HK-2 (cell line): ENCODE data around the gene TYW1B.
"Not testable (repeated sequence)": the region's sequence is repeated elsewhere in the genome, so short reads cannot be mapped to it uniquely, and the experiment has no call there.

ENCODE experiments used
- DNase-seq: peaks from one replicate; pipeline ENCODE4 v3.0.0-alpha.2; 2018; ENCODE audit not compliant: unreplicated experiment

The TYW1B gene

GRCh38 chr7:72753229-72753628 is 74.8 kb downstream of the TYW1B start:
- DNase-seq: not testable (repeated sequence)

GRCh38 chr7:72751978-72752377 is 76.0 kb downstream of the TYW1B start:
- DNase-seq: no peak

DNA sequence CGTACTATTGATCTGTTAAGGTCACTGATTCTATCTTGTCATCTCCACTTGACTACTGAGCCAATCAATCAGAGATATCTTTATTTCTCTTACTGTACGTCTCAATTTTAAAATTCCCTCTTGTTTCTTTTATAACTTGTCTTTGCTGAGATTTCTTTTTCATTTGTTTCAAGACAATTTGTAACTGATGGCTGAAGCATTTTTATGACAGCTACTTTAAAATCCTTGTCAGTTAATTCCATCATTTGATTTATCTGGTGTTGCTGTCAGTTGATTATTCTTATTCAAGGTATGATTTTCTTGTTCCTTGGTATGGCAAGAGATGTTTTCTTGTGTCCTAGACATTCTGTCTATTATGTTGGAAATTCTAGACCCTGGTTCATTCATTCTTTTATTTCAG is 76.6 kb downstream of the TYW1B start:
- no peak for DNase-seq

DNA sequence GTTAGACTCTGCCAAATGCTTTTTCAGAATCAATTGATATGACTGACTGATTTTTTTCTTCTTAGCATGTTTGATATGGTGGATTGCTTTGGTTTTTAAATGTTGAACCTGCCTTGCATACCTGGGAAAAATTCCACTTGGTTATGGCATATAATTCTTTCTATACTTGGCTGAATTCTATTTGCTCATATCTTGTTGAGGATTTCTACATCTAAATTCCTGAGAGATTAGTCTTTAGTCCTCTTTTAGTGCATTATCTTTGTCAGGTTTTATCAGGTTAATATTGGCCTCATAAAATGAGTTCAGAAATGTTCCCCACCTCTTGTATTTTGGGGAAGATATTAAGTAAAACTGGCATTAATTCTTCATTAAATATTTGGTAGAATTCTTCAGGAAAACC is 79.4 kb downstream of the TYW1B start:
- not testable (repeated sequence) for DNase-seq

DNA sequence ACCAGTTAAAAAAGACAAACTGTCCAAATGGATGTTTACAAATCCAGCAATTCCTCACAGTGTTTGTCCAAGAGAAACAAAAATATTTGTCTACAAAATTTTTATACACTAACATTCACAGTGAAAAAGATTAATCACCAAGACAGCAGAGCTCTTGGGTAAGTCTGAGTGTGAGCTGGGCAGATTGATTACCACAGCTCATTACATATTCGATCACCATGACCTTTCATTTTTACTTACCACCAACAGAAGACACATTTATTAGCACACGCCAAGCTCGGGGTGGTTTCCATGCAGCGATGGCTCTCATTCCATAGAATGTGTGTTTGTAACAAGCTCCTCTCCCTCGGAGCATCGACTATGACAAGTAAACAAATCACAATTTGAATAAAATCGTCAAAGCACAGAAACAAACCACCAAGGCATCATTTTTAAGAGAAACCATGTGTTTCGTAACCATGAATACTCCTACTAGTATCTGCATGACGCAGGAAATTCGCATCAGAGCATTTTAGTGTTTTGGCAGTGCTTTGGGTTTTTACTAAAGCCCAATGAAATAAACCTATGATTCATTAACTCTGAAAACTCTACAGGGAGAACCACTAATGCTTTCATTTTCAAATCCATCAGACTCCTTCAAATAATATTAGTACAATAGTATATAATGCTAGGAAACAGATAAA is 83.6 kb downstream of the TYW1B start:
- DNase-seq: not testable (repeated sequence)

- DNase-seq: not testable (repeated sequence)
These were observed 84.2 kb downstream of the TYW1B start for GRCh38 chr7:72743801-72744200.

DNA sequence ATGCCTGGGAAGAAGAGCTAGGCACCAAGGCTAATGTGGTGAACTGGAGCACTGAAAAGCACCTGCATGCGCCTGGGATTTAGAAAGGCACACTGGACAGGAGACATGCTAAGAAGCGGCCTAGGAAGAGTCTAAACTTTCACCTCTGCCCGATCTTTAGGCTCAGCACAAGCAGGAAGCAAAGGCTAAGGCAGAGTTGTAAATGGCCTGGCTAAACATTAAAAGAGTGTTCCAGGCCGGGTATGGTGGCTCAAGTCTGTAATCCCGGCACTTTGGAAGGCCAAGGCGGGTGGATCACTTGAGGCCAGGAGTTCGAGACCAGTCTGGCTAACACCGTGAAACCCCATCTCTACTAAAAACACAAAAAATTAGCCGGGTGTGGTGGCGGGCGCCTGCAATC is 88.3 kb downstream of the TYW1B start:
- not testable (repeated sequence) for DNase-seq

GRCh38 chr7:72735855-72736254 is 92.1 kb downstream of the TYW1B start:
- not testable (repeated sequence) for DNase-seq

DNA sequence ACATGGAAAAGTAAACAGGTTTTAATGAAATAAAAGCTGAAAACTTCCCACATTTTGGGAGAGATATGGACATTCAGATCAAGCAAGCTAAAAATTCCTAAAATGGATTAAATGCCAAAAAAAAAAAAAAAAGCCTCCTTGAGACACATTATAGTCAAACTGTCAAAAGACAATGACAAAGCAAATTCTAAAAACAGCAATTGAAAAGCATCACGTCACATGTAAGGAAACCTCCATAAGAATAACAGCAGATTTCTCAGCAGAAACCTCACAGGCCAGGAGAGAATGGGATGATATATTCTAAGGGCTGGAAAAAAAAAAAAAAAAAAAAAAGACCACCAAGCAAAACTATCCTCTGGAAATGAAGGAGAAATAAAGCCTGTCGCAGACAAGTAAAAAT is 97.2 kb downstream of the TYW1B start:
- DNase-seq: not testable (repeated sequence)

DNA sequence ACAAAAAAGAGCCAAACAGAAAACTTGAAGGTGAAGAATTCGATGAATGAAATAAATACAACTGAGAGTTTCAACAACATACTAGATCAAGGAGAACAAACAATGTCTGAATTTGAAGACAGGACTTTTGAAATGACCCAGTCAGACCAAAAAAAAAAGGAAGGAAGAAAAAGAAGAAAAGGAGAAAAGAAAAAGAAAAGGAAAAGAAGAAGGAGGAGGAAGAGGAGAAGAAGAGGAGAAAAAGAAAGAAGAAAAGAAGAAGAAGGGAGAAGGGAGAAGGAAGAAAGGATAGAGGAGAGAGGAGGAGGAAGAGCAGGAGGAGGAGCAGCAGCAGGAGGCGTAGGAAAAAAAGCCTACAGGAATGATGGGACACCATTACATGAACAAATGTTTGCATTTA is 97.6 kb downstream of the TYW1B start:
- DNase-seq: not testable (repeated sequence)

DNA sequence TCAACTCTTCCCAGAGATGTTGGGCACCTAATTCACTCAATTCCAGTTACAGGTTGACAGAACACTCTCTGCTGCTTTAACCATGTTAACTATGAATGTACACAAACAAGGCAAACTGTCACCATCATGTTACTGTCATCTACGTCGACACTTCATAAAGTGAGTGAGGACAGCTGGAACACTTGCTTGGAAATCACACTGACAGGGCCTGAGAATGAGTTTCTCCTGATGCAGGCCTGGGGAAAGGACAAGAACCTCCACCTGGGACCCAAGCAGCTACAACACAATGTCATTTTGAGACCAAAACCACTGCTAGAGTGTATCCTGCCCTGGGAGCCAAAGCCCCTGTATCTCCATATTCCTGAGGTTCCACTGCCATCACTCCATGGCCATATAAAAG is 98.9 kb downstream of the TYW1B start:
- DNase-seq: not testable (repeated sequence)

GRCh38 chr7:72722694-72723093 is 105.3 kb downstream of the TYW1B start:
- peak; percentile 5 for DNase-seq

- not testable (repeated sequence) for DNase-seq
These were observed 107.1 kb downstream of the TYW1B start for GRCh38 chr7:72720890-72721289.

GRCh38 chr7:72717252-72717774 is 110.7 kb downstream of the TYW1B start:
- DNase-seq: not testable (repeated sequence)

- DNase-seq: not testable (repeated sequence)
These were observed 116.1 kb downstream of the TYW1B start for GRCh38 chr7:72711927-72712326.

DNA sequence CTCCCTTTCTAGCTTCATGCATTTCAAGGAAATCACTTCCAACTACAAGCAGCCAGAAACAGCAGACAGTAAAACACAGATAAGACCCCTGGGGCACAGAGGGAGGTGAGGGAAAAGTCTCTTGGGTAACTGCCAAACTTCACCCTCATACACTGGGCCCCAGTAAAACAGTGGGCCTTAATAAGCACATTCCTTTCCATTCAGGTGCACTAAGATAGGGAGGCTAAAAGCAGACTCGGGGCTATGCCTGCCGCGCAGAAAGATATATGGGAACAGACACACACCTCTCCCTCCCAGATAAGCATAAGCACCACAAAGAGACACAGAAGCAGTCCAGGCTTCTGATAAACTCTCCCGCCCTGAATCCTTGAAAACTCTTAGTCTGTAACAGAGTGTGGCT is 117.0 kb downstream of the TYW1B start:
- DNase-seq: no peak

- no peak for DNase-seq
These were observed 118.1 kb downstream of the TYW1B start for GRCh38 chr7:72709909-72710308.

DNA sequence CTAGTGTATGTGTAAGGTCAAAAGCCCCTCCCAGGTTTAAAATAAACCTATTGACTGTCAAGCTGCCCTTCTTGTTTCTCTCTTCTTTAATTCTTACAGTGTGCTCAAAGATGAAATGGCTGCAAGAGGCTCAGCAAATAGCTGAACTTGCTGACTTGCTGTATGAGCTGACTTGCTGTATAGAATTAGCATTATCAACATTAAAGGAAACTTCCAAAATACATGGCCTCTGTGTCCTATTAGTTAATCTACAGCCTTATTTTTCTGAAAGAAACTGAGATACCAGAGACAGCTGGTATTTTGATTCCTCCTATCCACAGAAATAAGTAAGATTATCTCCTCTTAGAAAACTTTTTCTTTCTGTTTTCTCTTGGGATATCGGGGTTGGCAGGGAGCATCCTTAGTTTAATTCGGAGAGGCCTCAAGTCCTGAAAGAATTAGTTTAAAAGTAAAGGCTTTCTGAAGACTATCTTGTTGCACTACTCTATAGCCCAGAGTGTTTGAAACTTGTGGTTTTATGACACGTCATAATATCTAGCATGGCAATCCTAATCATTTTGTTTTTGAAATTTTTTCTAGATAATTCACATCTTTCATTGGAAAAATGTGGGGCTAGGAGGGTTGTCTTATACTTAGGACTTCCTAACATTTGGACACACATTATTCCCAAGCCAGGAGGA is 119.5 kb downstream of the TYW1B start:
- DNase-seq: not testable (repeated sequence)

GRCh38 chr7:72706521-72706920 is 121.5 kb downstream of the TYW1B start:
- DNase-seq: no peak

DNA sequence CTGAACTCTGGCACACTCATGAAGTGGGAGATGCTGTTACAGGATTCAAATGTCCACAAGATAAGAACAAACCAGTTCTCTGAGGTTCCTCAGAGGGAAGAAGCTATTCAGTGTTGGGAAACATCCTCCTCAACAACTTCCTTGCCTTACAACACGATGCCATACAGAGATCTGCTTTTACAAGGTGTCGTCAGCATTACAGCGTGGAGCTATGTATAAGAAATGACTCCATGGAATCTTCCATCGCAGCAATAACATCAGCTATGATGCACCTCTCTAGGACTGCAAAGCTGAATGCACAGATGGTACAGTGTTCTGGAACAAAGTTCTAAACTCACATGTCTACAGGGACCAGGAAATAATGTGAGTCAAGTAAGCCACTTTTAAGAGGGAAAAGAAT is 122.3 kb downstream of the TYW1B start:
- DNase-seq: not testable (repeated sequence)

DNA sequence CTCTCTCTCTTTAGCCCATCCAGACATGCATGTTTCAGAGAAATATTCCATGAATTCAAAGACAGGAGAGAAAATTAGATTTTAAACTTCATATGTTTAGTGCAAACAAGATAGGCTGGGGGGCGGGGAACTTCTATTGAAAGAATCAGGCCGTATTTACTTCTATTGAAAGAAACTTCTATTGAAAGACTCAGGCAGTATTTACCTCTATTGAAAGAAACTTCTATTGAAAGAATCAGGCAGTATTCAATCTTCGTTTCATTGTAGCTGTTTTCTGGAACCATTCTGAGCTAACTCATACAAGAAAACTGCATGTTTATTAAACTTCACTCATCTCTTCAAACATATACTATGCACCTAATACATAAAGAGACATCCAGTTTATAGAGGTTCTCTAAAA is 123.1 kb downstream of the TYW1B start:
- DNase-seq: no peak

GRCh38 chr7:72700548-72700947 is 127.5 kb downstream of the TYW1B start:
- not testable (repeated sequence) for DNase-seq

GRCh38 chr7:72697066-72697465 is 130.9 kb downstream of the TYW1B start:
- not testable (repeated sequence) for DNase-seq
